ENCODE measurements around the gene ZNF821.

DNA sequence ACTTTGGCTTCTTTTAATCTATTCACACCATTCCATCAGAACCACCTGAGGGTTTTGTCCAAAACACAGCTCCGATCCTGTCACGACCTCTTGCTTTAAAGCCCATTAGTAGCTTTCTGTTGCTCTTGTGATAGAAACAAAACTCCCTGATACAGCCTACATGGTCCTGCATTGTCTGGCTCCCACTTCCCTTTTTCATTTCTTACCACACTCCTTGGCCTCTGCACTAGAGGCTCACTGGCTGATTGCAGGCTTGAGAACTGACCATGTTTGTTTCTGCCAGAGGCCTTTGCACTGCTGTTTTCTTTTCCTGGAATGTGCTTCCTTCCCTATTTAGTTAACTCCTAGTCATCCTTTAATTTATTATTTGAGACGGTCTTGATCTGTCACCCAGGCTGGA, 35.1 kb upstream of the ZNF821 start:
- TF ChIP-seq, protein P1, sequence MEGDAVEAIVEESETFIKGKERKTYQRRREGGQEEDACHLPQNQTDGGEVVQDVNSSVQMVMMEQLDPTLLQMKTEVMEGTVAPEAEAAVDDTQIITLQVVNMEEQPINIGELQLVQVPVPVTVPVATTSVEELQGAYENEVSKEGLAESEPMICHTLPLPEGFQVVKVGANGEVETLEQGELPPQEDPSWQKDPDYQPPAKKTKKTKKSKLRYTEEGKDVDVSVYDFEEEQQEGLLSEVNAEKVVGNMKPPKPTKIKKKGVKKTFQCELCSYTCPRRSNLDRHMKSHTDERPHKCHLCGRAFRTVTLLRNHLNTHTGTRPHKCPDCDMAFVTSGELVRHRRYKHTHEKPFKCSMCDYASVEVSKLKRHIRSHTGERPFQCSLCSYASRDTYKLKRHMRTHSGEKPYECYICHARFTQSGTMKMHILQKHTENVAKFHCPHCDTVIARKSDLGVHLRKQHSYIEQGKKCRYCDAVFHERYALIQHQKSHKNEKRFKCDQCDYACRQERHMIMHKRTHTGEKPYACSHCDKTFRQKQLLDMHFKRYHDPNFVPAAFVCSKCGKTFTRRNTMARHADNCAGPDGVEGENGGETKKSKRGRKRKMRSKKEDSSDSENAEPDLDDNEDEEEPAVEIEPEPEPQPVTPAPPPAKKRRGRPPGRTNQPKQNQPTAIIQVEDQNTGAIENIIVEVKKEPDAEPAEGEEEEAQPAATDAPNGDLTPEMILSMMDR (IDR thresholded peaks at IDR 0.05; ENCODE audit: low read depth, low read length, poor library complexity, severe bottlenecking), result no peak
- TF ChIP-seq EZH2phosphoT487 (IDR thresholded peaks at IDR 0.05; ENCODE audit: borderline replicate concordance, low read length), result no peak

All from DOHH2 (cell line).